Activated T-cell treated with anti-CD3 and anti-CD28 coated beads for 4 hours (primary cell): ENCODE measurements around the gene TBX20.

Experiments
- DNase-seq: peaks from one replicate; pipeline ENCODE4 v3.0.0-alpha.2; 2020

TBX20 gene

GRCh38 chr7:35253710-35254495 is at the start of gene TBX20:
Gene TBX20 (minus strand): TSS chr7:35254100. CDS start chr7:35253620, 480 bp downstream.
- no peak for DNase-seq

- DNase-seq: no peak
Observed at GRCh38 chr7:35289376-35289775, 35.5 kb upstream of the TBX20 start.

GRCh38 chr7:35286986-35287385 is 33.1 kb upstream of the TBX20 start:
- DNase-seq: no peak

- no peak for DNase-seq
Observed at GRCh38 chr7:35286422-35286821, 32.5 kb upstream of the TBX20 start.

- no peak for DNase-seq
Observed at GRCh38 chr7:35285799-35286198, 31.9 kb upstream of the TBX20 start.

- DNase-seq: no peak
Observed at GRCh38 chr7:35280902-35281301, 27.0 kb upstream of the TBX20 start.

GRCh38 chr7:35277359-35277758 is 23.5 kb upstream of the TBX20 start:
- no peak for DNase-seq

GRCh38 chr7:35272246-35272645 is 18.3 kb upstream of the TBX20 start:
- no peak for DNase-seq

GRCh38 chr7:35268953-35269352 is 15.1 kb upstream of the TBX20 start:
- no peak for DNase-seq

GRCh38 chr7:35267411-35267810 is 13.5 kb upstream of the TBX20 start:
- DNase-seq: no peak

- no peak for DNase-seq
Observed at GRCh38 chr7:35263396-35263795, 9.5 kb upstream of the TBX20 start.

GRCh38 chr7:35261476-35262285 is 7.8 kb upstream of the TBX20 start:
- DNase-seq: no peak

GRCh38 chr7:35261041-35261440 is 7.1 kb upstream of the TBX20 start:
- DNase-seq: no peak

- DNase-seq: no peak
Observed at GRCh38 chr7:35260246-35260645, 6.3 kb upstream of the TBX20 start.

- DNase-seq: no peak
Observed at GRCh38 chr7:35259523-35259908, 5.6 kb upstream of the TBX20 start.

GRCh38 chr7:35258868-35259522 is 5.1 kb upstream of the TBX20 start:
- DNase-seq: no peak

GRCh38 chr7:35258125-35258867 is 4.4 kb upstream of the TBX20 start:
- DNase-seq: no peak

GRCh38 chr7:35257251-35258124 is 3.6 kb upstream of the TBX20 start:
- no peak for DNase-seq

- no peak for DNase-seq
Observed at GRCh38 chr7:35256256-35257175, 2.6 kb upstream of the TBX20 start.

GRCh38 chr7:35255443-35256255 is 1.7 kb upstream of the TBX20 start:
- no peak for DNase-seq
